LNCaP clone FGC (cell line): Measurements from ENCODE around the gene PCSK1.

Source experiments
- DNase-seq: peaks from one replicate; pipeline ENCODE4 v3.0.0-alpha.2; 2011; ENCODE audit warnings: low read depth
- H3K4me3 ChIP-seq: 2 replicates; pipeline ENCODE4 v1.5.1; 2011; ENCODE audit warnings: mild to moderate bottlenecking, low read depth, low read length, control low read depth
- TF ChIP-seq, protein P1 (sequence below): IDR thresholded peaks from 2 replicates; pipeline ENCODE4 v1.5.1; 2012; ENCODE audit warnings: mild to moderate bottlenecking; ENCODE audit not compliant: control insufficient read depth, insufficient read depth; ENCODE audit errors: extremely low read depth

Gene PCSK1

DNA sequence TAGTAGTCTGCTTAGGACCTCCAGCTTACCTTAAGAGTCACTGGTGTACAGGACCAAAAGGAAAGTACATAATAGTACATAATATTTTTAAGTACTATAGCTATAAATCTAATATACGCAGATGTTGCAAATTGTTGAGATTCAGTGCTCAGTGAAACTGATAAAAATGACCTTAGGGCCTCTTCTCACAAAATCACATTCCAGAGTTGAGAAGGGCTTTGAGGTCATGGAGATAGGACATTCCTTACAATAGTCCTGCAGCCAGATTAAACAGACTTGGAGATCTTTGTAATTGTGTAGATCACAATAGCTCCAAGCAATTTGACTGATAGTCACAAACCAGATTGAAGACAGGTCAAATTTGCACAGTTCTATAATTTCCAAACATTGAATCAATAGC lies 37.7 kb upstream of the PCSK1 start:
- no peak for DNase-seq
- TF ChIP-seq, protein P1, sequence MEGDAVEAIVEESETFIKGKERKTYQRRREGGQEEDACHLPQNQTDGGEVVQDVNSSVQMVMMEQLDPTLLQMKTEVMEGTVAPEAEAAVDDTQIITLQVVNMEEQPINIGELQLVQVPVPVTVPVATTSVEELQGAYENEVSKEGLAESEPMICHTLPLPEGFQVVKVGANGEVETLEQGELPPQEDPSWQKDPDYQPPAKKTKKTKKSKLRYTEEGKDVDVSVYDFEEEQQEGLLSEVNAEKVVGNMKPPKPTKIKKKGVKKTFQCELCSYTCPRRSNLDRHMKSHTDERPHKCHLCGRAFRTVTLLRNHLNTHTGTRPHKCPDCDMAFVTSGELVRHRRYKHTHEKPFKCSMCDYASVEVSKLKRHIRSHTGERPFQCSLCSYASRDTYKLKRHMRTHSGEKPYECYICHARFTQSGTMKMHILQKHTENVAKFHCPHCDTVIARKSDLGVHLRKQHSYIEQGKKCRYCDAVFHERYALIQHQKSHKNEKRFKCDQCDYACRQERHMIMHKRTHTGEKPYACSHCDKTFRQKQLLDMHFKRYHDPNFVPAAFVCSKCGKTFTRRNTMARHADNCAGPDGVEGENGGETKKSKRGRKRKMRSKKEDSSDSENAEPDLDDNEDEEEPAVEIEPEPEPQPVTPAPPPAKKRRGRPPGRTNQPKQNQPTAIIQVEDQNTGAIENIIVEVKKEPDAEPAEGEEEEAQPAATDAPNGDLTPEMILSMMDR: no peak

DNA sequence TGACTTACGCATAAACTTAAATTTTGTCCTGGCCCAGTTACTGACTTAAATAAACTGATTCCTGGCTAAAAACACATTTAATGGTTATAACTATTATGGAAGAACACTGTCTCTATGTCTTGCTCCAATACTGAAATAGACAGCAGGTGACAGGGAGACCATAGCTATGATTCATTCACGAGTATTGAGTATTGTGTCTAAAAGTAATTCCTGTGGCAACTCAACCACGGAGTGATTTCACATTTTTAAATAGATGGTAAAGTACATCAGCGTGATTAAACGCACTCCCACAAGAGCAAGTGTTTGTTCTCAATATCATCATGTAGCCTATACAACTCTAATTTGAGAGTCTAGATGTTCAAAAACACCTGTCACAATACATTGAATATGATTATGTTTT lies 35.9 kb upstream of the PCSK1 start:
- no peak overlapping the region for H3K4me3 ChIP-seq
- TF ChIP-seq, protein P1: no peak
- no peak for DNase-seq

More for the DNA sequence above, 37.7 kb upstream of the PCSK1 start:
- no peak overlapping the region for H3K4me3 ChIP-seq

DNA sequence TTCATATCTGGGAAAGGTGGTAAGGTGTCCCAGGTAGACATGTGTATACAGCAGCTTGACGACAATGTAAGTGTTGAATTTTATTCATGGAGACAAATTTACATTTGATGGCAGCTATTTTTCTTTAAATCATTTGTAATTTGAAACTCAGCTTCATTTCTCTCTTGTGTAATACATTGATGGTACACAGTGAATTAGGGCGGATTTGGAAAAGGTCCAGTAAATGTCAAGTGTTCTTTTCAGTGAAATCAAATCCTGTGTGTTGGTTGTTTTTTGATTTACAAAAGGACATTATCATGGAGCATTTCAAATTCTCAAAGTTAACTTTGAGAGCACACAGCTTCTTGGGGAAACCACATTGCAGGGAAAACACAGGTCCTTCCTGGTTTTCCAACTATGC lies 30.0 kb upstream of the PCSK1 start:
- TF ChIP-seq, protein P1: no peak
- no peak overlapping the region for H3K4me3 ChIP-seq
- no peak for DNase-seq

DNA sequence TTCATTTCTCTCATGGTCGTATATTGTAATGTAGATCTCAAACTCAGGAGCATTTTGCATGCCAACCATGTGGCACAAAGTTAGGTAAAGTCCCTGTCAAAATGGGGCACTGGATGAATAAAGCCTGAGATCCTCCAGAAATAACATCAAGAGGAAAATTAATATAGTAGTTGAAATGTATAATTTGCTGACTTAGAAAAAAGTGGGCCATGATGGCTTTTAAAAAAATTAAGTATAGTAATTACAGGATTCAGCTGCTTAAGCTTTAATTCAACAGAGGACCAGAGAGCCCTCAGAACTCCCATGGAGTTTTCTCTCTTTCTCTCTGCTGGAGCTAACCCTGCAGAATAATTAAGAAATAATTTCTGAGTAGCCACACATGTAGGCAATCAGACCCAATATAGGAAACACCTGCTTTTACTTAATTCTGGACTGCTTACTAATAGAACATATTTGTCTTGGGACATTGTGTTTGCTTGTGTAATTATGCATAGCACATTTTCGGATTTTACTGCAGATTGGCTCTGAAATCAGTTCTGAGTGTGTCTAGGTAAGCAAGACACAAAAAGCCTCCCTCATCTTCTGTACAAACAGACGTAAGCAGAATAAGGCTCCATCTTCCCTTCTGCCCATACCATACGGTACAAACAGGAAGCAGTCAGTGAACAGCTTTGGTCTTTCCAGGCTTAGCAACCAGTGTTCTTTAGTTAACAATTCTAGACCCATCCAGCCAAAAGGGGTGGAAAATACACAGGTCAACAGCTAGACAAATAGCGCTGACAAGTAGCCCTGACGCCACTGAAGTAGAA lies 26.5 kb upstream of the PCSK1 start:
- TF ChIP-seq, protein P1: no peak
- H3K4me3 ChIP-seq: no peak overlapping the region
- no peak for DNase-seq

DNA sequence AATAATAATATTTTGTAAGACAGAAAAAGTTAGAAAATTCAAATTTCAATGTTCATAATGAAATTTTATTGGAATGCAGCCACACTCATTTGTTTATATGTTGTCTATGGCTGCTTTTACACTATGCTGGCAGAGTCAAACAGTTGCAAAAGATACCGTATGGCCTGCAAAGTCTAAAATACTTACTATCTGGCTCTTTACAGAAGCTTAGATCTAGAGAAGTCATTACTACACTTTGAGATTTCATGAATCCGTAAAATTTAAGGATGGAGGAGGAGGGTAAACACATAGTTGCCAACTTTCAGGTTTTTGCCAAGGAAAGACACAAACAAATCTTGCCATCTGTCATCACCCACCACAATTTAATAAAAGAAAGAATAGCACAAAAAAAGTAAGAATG lies 25.1 kb upstream of the PCSK1 start:
- TF ChIP-seq, protein P1: no peak
- H3K4me3 ChIP-seq: no peak overlapping the region
- no peak for DNase-seq

DNA sequence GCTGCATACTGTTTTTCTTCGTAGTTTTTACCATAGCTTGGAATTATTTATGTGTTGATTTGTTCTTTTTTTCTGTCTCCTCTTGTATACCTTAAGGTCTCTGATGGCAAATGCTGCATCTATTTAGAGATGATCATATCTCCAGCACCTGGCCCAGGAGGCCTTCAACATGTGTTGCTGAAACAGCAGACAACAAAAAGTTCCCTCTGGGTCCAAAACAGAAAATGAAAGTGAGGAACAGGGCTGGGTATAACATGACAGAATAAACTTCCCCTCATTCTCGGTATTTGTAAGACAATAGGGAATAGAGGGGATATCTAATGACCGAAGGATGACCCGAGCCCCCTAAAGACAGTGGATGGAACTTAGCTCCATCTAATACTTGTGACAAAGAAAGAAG lies 22.7 kb upstream of the PCSK1 start:
- DNase-seq: no peak
- no peak overlapping the region for H3K4me3 ChIP-seq
- TF ChIP-seq, protein P1: no peak

DNA sequence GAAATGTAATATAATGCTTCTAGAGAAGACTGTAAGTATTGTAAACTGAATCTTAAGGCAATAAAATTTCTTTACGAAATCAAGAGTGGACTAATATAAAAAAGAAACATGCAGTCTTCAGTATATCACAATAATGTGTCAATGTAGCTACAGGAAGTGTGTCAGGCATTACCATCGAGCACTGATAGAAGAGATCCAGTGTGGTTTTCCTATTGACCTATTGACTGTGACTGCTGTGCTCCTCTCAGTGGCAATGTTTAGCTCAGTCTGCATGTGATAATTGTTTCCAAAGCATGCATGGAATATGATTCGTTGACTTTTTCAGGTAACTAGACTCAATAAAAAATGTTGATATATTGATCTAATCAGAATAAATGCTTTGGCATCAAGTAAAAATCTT lies 20.3 kb upstream of the PCSK1 start:
- no peak for DNase-seq
- TF ChIP-seq, protein P1: no peak
- H3K4me3 ChIP-seq: no peak overlapping the region
